ENCODE measurements around the gene TEX35. TPM values are rescaled to one million over a fixed set of nuclear protein-coding genes. Genes with fewer than 3 reads are reported as not detected.
A peak's percentile ranks its signal among the peaks of the same experiment; 100 is the strongest.

Gene TEX35
- total and polyA plus RNA-seq, 11 donors: not detected

DNA sequence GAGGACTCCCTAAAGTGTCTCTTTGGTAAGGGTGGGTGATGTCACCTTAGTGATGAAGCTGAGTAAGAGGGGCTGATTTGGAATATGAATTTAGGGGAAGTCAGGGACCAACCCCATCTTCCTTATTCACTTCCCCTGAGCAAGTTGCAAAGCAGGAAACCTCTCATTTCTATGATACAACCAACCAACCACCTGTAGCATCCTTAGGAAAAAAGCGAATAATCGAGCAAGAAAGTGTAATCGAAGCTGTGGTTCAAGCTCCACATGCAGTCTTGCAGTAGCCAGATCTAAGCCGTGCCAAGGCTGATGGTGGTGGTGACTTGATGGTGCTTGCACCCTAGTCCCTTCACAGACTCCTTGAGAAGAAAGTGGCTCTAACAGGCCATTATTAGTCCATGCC lies 3.2 kb downstream of the TEX35 start:
- 92 to 97% (median 95%) methylated on average over 4 of the region's 4 CpGs for WGBS, 4 donors
- no peaks in the 10 kb centered on the region for H3K9me3 ChIP-seq
- H3K4me3 ChIP-seq: no peak overlapping the region
- TF ChIP-seq CTCF (IDR thresholded peaks at IDR 0.05) (no peak), POLR2A (IDR thresholded peaks at IDR 0.05) (no peak)
- no peaks in the 10 kb centered on the region for H3K27me3 ChIP-seq
- intact Hi-C loops (cut with DNase I): no loop called here
- ATAC-seq (no peak), DNase-seq (no peak)
- no peak overlapping the region for H3K27ac ChIP-seq
- no peaks in the 10 kb centered on the region for H3K36me3 ChIP-seq
- H3K4me1 ChIP-seq: peaks cover 0 to 12% (median 5%) of the 10 kb centered on the region in 12 donors

GRCh38 chr1:178518894-178519293 lies 6.0 kb downstream of the TEX35 start:
- no peaks in the 10 kb centered on the region for H3K9me3 ChIP-seq
- no peaks in the 10 kb centered on the region for H3K27me3 ChIP-seq
- TF ChIP-seq POLR2A (IDR thresholded peaks at IDR 0.05) (no peak), CTCF (IDR thresholded peaks at IDR 0.05) (no peak)
- H3K4me3 ChIP-seq: no peak overlapping the region
- H3K4me1 ChIP-seq: peaks cover 0 to 3% (median 0%) of the 10 kb centered on the region in 12 donors
- 82 to 88% (median 84%) methylated on average over 4 of the region's 4 CpGs for WGBS, 4 donors
- DNase-seq (peak in 1 of 5 donors; percentile 3), ATAC-seq (no peak)
- intact Hi-C loops (cut with DNase I): no loop called here
- H3K27ac ChIP-seq: no peak overlapping the region
- H3K36me3 ChIP-seq: no peaks in the 10 kb centered on the region

DNA sequence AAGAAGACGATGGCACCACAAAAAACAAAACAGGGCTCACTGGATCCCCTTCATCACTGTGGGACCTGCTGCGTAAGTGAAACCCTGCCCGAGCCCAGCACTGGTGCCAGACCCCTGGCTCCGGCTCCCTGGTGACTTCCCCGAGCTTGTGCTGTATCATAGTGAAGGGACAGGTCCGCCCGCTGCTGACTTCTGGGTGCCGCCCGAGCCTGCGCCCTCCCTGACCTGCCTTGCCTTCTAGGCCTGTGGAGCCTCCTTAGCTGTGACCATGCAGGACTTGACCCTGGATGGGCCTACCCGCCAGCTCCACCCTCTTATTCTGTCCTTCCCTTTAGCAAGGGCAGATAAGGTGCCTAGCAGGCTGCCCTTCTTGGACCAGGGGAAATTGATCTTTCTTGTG lies 7.9 kb downstream of the TEX35 start:
- peaks cover 0 to 8% (median 0%) of the 10 kb centered on the region in 12 donors for H3K9me3 ChIP-seq
- peak in 1 of 5 donors; percentile 37 for DNase-seq
- no peaks in the 10 kb centered on the region for H3K36me3 ChIP-seq
- H3K4me3 ChIP-seq: no peak overlapping the region
- no peaks in the 10 kb centered on the region for H3K27me3 ChIP-seq
- no peak for TF ChIP-seq POLR2A (IDR thresholded peaks at IDR 0.05)
- TF ChIP-seq CTCF (IDR thresholded peaks at IDR 0.05): no peak
- WGBS, 4 donors: 95 to 97% (median 96%) methylated on average over 10 to 11 of the region's 11 CpGs
- intact Hi-C loops (cut with DNase I): no loop called here
- no peak for ATAC-seq
- H3K27ac ChIP-seq: no peak overlapping the region
- H3K4me1 ChIP-seq: no peaks in the 10 kb centered on the region

DNA sequence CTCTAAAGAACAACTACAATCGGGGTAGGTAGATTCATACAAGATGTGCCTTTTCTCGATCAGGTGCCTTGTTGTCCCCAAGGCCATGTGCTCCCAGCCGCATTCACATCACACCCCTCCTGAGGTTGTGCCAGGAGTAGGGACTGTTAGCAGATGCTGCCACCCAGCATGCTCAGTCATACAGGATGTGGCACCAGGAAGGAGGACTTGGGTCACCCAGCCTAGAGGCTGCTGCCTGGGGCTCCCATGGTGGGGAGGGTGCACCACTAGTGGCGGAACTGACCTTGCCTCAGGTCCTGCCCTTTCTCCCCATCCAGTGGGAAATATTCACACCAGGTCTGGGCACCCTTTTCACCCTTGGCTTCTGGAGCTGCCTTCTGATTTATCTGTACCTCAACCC lies 8.3 kb downstream of the TEX35 start:
- H3K27me3 ChIP-seq: no peaks in the 10 kb centered on the region
- no peak overlapping the region for H3K27ac ChIP-seq
- peaks cover 0 to 8% (median 0%) of the 10 kb centered on the region in 12 donors for H3K9me3 ChIP-seq
- no peak overlapping the region for H3K4me3 ChIP-seq
- TF ChIP-seq POLR2A (IDR thresholded peaks at IDR 0.05): no peak
- TF ChIP-seq CTCF (IDR thresholded peaks at IDR 0.05): no peak
- intact Hi-C loops (cut with DNase I): no loop called here
- no peaks in the 10 kb centered on the region for H3K4me1 ChIP-seq
- no peaks in the 10 kb centered on the region for H3K36me3 ChIP-seq
- 79 to 97% (median 93%) methylated on average over 4 of the region's 4 CpGs for WGBS, 4 donors
- DNase-seq (peak in 1 of 5 donors; percentile 10), ATAC-seq (no peak)

Data from heart left ventricle (tissue), 16 donors.